ENCODE measurements around the gene TMPRSS6. TPM values are rescaled to one million over a fixed set of nuclear protein-coding genes. Genes with fewer than 3 reads are reported as not detected.

TMPRSS6 gene
- total RNA-seq, 1 donor from 2014 or later, result not detected

DNA sequence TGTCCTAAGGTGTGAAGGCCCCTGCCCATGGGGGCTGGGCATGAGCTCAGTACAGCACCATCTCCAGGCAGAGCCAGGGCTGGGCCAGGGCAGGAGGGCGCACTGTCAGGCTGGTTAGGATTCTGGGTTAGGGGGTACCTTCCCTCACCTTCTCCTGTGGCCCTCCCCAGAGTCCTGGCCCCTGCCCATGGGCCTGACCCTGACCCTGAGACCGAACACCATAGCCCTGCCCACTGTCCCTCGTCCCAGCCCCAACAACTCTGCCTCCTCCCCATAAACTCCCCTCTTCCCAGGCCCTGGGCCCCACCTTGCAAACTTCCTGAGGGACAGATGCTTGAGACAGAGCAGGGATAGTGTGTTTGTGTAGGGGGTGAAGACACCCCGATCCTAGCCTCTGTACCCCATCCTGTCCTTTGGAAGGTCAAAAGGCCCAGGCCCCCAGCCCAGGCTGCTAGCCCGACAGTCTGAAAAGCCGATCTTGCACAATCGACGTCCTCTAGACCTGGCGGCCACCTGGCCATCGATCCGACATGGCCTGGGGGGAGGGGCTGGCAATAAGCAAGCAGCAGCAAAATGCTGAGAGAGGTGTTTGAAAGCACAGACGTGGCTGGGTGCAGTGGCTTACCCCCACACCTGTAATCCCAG lies 2.7 kb upstream of the TMPRSS6 start:
- no peak for DNase-seq
- Histone ChIP-seq H3K4me1 (no peaks in the 10 kb centered on the region), H3K36me3 (no peaks in the 10 kb centered on the region), H3K4me3 (no peak overlapping the region), H3K9me3 (replicated peaks) (no peaks in the 10 kb centered on the region), H3K27ac (replicated peaks) (no peak overlapping the region), H3K27me3 (ENCODE audit: low read depth) (peaks cover 65% of the 10 kb centered on the region)
- TF ChIP-seq, protein P1, sequence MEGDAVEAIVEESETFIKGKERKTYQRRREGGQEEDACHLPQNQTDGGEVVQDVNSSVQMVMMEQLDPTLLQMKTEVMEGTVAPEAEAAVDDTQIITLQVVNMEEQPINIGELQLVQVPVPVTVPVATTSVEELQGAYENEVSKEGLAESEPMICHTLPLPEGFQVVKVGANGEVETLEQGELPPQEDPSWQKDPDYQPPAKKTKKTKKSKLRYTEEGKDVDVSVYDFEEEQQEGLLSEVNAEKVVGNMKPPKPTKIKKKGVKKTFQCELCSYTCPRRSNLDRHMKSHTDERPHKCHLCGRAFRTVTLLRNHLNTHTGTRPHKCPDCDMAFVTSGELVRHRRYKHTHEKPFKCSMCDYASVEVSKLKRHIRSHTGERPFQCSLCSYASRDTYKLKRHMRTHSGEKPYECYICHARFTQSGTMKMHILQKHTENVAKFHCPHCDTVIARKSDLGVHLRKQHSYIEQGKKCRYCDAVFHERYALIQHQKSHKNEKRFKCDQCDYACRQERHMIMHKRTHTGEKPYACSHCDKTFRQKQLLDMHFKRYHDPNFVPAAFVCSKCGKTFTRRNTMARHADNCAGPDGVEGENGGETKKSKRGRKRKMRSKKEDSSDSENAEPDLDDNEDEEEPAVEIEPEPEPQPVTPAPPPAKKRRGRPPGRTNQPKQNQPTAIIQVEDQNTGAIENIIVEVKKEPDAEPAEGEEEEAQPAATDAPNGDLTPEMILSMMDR (IDR thresholded peaks at IDR 0.05; ENCODE audit: borderline replicate concordance), result no peak
- intact Hi-C loops (cut with micrococcal nuclease), result no loop called here

DNA sequence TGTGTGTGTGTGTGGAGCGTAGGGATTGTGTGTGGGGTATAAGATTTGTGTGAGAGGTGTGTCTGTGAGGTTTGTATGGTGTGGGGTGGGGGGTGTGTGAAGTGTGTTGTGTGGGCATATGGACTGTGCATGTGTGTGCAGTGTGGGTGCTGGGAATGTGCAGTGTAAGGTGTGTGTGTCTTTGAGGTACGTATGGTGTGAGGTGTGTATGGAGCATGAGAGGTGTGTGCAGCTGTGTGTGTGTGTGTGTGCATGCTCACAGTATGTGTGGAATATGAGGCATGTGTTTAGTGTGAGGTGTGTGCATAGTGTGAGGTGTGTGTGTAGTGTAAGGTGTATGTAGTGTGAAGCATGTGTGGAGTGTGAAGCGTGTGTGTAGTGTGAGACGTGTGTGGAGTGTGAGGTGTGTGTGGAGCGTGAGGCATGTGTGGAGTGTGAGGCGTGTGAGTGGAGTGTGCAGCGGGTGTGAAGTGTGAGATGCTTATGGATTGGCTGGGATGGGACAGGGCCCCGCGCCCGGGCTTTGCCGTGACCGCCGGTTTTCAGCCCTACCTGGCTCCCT lies 1.7 kb upstream of the TMPRSS6 start:
- Histone ChIP-seq H3K27ac (replicated peaks) (no peak overlapping the region), H3K4me3 (no peak overlapping the region), H3K27me3 (ENCODE audit: low read depth) (peaks cover 60% of the 10 kb centered on the region), H3K9me3 (replicated peaks) (no peaks in the 10 kb centered on the region), H3K4me1 (no peaks in the 10 kb centered on the region), H3K36me3 (no peaks in the 10 kb centered on the region)
- intact Hi-C loops (cut with micrococcal nuclease), result no loop called here
- TF ChIP-seq, protein P1 (IDR thresholded peaks at IDR 0.05; ENCODE audit: borderline replicate concordance), result no peak
- DNase-seq, result no peak

DNA sequence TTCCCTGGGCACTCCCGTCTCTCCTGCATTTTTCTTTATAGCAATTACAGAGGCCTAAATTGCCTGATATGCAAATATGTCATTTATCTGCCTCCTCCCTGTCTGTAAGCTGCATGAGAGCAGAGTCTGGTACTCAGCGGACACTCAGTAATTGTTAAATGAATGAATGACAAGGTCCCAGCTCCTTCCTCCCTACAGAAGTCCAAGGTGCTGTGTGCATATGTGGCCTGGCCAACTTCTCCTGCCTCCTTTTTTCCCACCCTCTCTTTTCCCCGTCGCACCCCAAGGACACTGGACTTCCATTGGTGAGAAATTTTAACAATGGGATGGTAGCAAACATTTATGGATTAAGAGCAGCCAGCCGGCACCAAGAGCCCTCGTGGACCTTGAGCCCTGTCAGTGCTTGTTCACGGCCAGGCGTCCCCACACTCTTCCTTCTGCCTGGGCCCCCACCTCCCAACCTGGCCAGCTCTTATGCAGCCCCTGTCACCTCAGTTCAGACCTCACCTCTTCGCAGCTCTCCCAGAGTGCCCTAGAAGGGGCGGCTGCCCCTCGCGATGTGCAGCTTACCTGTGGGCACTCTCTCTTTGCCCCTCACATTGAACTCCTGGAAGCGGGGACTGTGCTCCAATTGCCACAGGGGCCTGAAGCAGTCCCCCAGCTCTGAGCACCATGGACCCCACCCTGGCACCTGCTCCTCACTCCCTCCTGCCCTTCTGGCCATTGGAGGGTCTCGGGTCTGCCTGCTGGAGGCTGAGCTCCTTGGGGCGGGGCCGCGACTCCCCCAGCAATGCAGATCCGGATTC lies 1.5 kb downstream of the TMPRSS6 start:
- TF ChIP-seq, protein P1 (IDR thresholded peaks at IDR 0.05; ENCODE audit: borderline replicate concordance), result no peak
- peaks cover 54% of the 10 kb centered on the region for H3K27me3 ChIP-seq (ENCODE audit: low read depth)
- no peak overlapping the region for H3K4me3 ChIP-seq
- intact Hi-C loops (cut with micrococcal nuclease), result no loop called here
- H3K9me3 ChIP-seq (replicated peaks), result no peaks in the 10 kb centered on the region
- H3K27ac ChIP-seq (replicated peaks), result no peak overlapping the region
- no peaks in the 10 kb centered on the region for H3K4me1 ChIP-seq
- H3K36me3 ChIP-seq, result no peaks in the 10 kb centered on the region
- DNase-seq, result no peak

DNA sequence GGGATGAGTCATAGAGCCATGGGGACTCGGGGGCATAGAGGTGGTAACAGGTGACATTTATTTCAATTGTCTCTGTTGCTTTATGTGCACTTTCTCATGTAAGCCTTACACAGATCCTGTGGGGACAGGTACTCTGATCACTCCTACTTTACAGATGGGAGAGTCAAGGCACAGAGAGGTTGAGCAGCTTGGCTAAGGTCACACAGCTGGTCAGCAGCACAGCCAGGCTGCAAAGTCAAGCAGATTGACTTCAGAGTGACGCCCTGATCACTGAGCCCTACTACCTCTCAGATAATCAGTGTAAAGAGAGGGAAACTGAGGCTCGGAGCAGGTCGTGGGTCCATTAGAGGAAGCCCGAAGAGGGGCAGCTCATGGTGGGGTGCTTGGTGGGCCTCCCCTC lies 3.5 kb downstream of the TMPRSS6 start:
- H3K9me3 ChIP-seq (replicated peaks), result no peaks in the 10 kb centered on the region
- TF ChIP-seq, protein P1 (IDR thresholded peaks at IDR 0.05; ENCODE audit: borderline replicate concordance), result no peak
- no peak overlapping the region for H3K27ac ChIP-seq (replicated peaks)
- H3K36me3 ChIP-seq, result no peaks in the 10 kb centered on the region
- intact Hi-C loops (cut with micrococcal nuclease), result no loop called here
- H3K4me1 ChIP-seq, result no peaks in the 10 kb centered on the region
- H3K27me3 ChIP-seq (ENCODE audit: low read depth), result peaks cover 45% of the 10 kb centered on the region
- no peak for DNase-seq
- H3K4me3 ChIP-seq, result no peak overlapping the region

DNA sequence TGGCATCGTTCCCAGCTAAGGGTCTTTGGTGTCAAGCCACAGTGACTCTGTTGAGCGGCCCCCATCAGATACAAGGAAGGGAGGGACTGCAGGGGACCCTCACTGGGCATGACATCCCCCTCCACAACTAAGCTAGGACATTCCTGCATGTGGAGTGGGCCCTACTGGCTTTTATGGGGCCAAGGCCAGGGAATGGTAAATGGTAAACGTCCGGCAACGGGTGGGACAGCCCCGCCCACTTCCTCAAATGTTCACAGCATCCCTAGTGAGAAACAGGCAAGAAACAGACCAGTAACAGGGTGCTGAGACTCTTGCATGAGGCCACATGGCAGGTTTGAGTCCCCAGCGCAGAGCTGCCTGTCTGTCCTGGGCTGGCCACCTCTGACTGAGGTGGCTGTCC lies 4.4 kb downstream of the TMPRSS6 start:
- no peaks in the 10 kb centered on the region for H3K36me3 ChIP-seq
- H3K27me3 ChIP-seq (ENCODE audit: low read depth), result peaks cover 52% of the 10 kb centered on the region
- intact Hi-C loops (cut with micrococcal nuclease), result no loop called here
- no peaks in the 10 kb centered on the region for H3K9me3 ChIP-seq (replicated peaks)
- DNase-seq, result no peak
- TF ChIP-seq, protein P1 (IDR thresholded peaks at IDR 0.05; ENCODE audit: borderline replicate concordance), result no peak
- H3K27ac ChIP-seq (replicated peaks), result no peak overlapping the region
- no peak overlapping the region for H3K4me3 ChIP-seq
- H3K4me1 ChIP-seq, result no peaks in the 10 kb centered on the region
